Sigmoid colon (tissue), 7 donors: ENCODE results near the gene FGL2. TPM values are rescaled to one million over a fixed set of nuclear protein-coding genes. Genes with fewer than 3 reads are reported as not detected.
"Not testable (repeated sequence)": the region's sequence is repeated elsewhere in the genome, so short reads cannot be mapped to it uniquely, and the experiment has no call there.

Source experiments
- DNase-seq: peaks from one replicate; pipeline ENCODE4 v3.0.0-alpha.2; 2019
- H3K27ac ChIP-seq, 4 donors: fragments of 200-600 bp; sonication (generic); one replicate each; pipeline ENCODE4 v1.5.1; 2016 to 2019; ENCODE audit warnings: mild to moderate bottlenecking in 1 of 4
- H3K27me3 ChIP-seq, 3 donors: fragments of 200-600 bp; sonication (generic); one replicate each; pipeline ENCODE4 v1.5.1; 2019; ENCODE audit warnings: mild to moderate bottlenecking in 1 of 3
- H3K36me3 ChIP-seq, 4 donors: fragments of 200-600 bp; sonication (generic); one replicate each; pipeline ENCODE4 v1.5.1; 2016 to 2019
- H3K4me1 ChIP-seq, 4 donors: fragments of 200-600 bp; sonication (generic); one replicate each; pipeline ENCODE4 v1.5.1; 2017 to 2019
- H3K4me3 ChIP-seq, 4 donors: fragments of 200-600 bp; sonication (generic); one replicate each; pipeline ENCODE4 v1.5.1; 2017 to 2019; ENCODE audit warnings: mild to moderate bottlenecking in 2 of 4, moderate library complexity in 1 of 4
- H3K9me3 ChIP-seq, 4 donors: fragments of 200-600 bp in 3 of 4; sonication (generic) in 3 of 4; one replicate each; pipeline versions ENCODE4 v1.5.1 to v1.6.1; 2013 to 2019
- CTCF ChIP-seq, 4 experiments: fragments of 450-650 bp in 3 of 4; fragments of 200-600 bp in 1 of 4; IDR thresholded peaks; one replicate each; pipeline ENCODE4 v1.5.1; 2016 to 2019; ENCODE audit warnings: antibody characterized with exemption in 4 of 4, mild to moderate bottlenecking in 3 of 4, moderate library complexity in 2 of 4
- EP300 ChIP-seq, 4 donors: sonication (generic); formaldehyde crosslinking; IDR thresholded peaks; one replicate each; pipeline ENCODE4 v1.6.1; 2017; ENCODE audit warnings: antibody characterized with exemption in 4 of 4
- POLR2A ChIP-seq, 2 donors: fragments of 450-650 bp; IDR thresholded peaks; one replicate each; pipeline ENCODE4 v1.6.1; 2016; ENCODE audit warnings: antibody characterized with exemption in 2 of 2, mild to moderate bottlenecking in 2 of 2, moderate library complexity in 2 of 2
- POLR2AphosphoS5 ChIP-seq, 4 donors: sonication (generic); formaldehyde crosslinking; IDR thresholded peaks; one replicate each; pipeline ENCODE4 v1.6.1; 2017; ENCODE audit warnings: antibody characterized with exemption in 4 of 4
- WGBS, 2 donors: extraction: QIAGEN DNeasy Blood & Tissue Kit; methylation state at CpG; one replicate each; pipeline ENCODE4 v1.1.7; 2013; 5-methylcytosine and 5-hydroxymethylcytosine counted together
- intact Hi-C: fragments of 100-400 bp; cut with DNase I; formaldehyde crosslinking; loops from one replicate; pipeline ENCODE4 v1.15.1; 2023
- polyA plus RNA-seq, 3 donors: library from polyadenylated mRNA; stranded (reverse); fragments of 200-250 nt; gene quantifications; one replicate each; pipeline ENCODE4 v1.2.3, GENCODE V29; 2013
- total RNA-seq, 4 donors: library from RNA; depleted of rRNA; stranded (reverse); fragments of >200 nt; gene quantifications; one replicate each; pipeline ENCODE4 v1.1.0, GENCODE V29; 2016
- donor health status: healthy with polysubstance abuse.
- donor health status: Bipolar disorder and iron deficiency.
- donor health status: healthy.

The FGL2 gene
- total and polyA plus RNA-seq, 7 donors, result 15.0 to 97.4 (median 68.5) TPM

- TF ChIP-seq POLR2AphosphoS5 (IDR thresholded peaks at IDR 0.05), result no peak
- TF ChIP-seq POLR2A (IDR thresholded peaks at IDR 0.05), result no peak
- no peak for TF ChIP-seq EP300 (IDR thresholded peaks at IDR 0.05)
- no peak for TF ChIP-seq CTCF (IDR thresholded peaks at IDR 0.05)
- no peak overlapping the region for H3K27ac ChIP-seq
- peaks cover 0 to 26% (median 16%) of the 10 kb centered on the region in 4 donors for H3K4me1 ChIP-seq
- no peaks in the 10 kb centered on the region for H3K27me3 ChIP-seq
- no peaks in the 10 kb centered on the region for H3K36me3 ChIP-seq
- H3K9me3 ChIP-seq, result no peaks in the 10 kb centered on the region
- 65 to 78% methylated on average over 4 of the region's 4 CpGs for WGBS, 2 donors
- intact Hi-C loops, result no loop called here
- no peak for DNase-seq
- no peak overlapping the region for H3K4me3 ChIP-seq
Measured at GRCh38 chr7:77181015-77181595, 18.5 kb downstream of the FGL2 start.

DNA sequence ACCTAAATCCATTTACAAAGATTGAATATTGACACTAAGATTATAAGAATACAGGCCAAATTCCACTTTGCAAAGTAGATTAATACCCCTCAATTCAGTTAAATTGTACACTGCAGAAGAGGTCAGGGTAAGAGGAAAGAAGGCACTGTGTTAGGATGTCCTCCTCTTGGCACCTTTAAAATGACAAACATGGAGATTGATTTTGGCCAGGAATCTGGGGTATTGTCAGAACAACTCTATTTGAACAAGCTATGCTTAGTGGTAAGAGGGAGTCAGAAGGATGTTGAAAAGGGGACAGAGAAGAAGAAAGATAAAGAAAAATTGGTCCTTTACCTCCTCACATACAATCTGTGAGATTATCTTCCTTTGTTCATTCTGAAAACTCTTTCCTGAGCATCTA lies 21.6 kb downstream of the FGL2 start:
- H3K36me3 ChIP-seq, DNase-seq, H3K4me3 ChIP-seq, H3K9me3 ChIP-seq, H3K4me1 ChIP-seq, H3K27me3 ChIP-seq, intact Hi-C loops: not testable (repeated sequence)
- peak overlapping the region in 1 of 4 donors; percentile 53 for H3K27ac ChIP-seq

GRCh38 chr7:77177321-77177904 lies 22.2 kb downstream of the FGL2 start:
- H3K36me3 ChIP-seq, H3K27me3 ChIP-seq: not testable (repeated sequence)

GRCh38 chr7:77175274-77175800 lies 24.3 kb downstream of the FGL2 start:
- DNase-seq, H3K4me1 ChIP-seq, H3K27me3 ChIP-seq, H3K9me3 ChIP-seq, H3K36me3 ChIP-seq, intact Hi-C loops, H3K4me3 ChIP-seq: not testable (repeated sequence)
- 48 to 97% methylated on average over 1 of the region's 3 CpGs for WGBS, 2 donors
- peak overlapping the region in 1 of 4 donors; percentile 60 for H3K27ac ChIP-seq

More at GRCh38 chr7:77177321-77177904, 22.2 kb downstream of the FGL2 start:
- WGBS, 2 donors, result 79 to 82% methylated on average over 9 of the region's 9 CpGs
- intact Hi-C loops, H3K4me3 ChIP-seq, H3K4me1 ChIP-seq, DNase-seq, H3K9me3 ChIP-seq: not testable (repeated sequence)
- peak overlapping the region in 1 of 4 donors; percentile 53 for H3K27ac ChIP-seq

DNA sequence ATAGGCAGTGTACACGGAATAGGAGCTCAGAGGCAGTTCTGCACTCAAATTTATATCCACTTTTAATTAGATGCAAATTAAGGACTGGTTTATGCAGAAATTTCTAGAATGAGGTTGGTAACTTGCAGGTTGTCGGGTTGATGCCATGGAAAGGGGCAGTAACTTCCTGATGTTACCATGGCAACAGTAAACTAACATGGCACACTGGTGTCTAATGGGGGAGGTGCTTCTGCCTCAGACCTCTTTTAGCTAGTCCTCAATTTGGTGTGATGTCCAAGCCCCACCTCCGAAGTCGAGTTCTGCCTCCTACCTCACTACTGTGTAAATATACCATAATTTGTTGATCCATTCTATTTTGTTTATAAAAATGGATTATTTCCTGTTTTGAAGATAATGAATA lies 25.2 kb downstream of the FGL2 start:
- DNase-seq, H3K27ac ChIP-seq, intact Hi-C loops, H3K4me3 ChIP-seq, H3K27me3 ChIP-seq, H3K9me3 ChIP-seq, H3K36me3 ChIP-seq, H3K4me1 ChIP-seq: not testable (repeated sequence)
- 87 to 92% methylated on average over 3 of the region's 4 CpGs for WGBS, 2 donors

DNA sequence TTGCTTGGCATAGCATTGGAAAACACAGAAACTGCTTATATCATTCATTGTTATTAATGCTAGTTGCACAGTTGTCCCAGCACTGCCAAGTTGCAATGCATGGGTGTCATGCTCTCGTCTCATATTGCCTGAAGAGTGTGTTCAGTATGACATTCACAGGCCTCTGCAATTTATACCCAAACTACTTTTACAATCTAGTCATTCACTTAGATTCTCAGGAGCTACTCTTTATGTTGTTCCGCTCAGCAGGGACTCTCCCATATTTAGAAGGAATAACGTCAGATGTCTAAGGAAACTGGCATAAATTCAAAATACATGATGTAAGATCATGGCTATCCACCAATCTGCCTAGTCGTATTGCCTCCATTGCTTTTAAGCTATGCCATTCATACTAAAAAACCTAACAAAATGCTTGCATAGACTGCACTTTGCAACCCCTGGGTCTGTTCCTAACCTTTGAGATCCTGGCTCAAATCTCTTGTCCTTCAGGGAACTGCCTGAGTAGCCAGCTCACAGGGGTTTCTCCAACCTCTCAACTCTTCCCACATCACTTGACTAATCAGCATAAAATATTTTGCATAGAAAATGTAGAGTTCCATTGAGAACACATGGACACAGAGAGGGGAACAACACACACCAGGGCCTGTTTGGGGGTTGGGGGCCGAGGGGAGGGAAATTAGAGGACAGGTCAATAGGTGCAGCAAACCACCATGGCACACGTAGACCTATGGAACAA lies 27.0 kb downstream of the FGL2 start:
- H3K9me3 ChIP-seq, DNase-seq, intact Hi-C loops, H3K36me3 ChIP-seq, H3K4me3 ChIP-seq, H3K27ac ChIP-seq, H3K27me3 ChIP-seq, H3K4me1 ChIP-seq: not testable (repeated sequence)
- WGBS, 2 donors, result 89% methylated on average over 6 of the region's 6 CpGs

GRCh38 chr7:77171073-77171472 lies 28.5 kb downstream of the FGL2 start:
- DNase-seq, H3K9me3 ChIP-seq, H3K27ac ChIP-seq, H3K4me1 ChIP-seq, intact Hi-C loops, H3K4me3 ChIP-seq, H3K27me3 ChIP-seq, H3K36me3 ChIP-seq: not testable (repeated sequence)
- 81 to 85% methylated on average over 4 of the region's 4 CpGs for WGBS, 2 donors

- intact Hi-C loops, result no loop called here
- TF ChIP-seq CTCF (IDR thresholded peaks at IDR 0.05) (no peak), POLR2AphosphoS5 (IDR thresholded peaks at IDR 0.05) (no peak), POLR2A (IDR thresholded peaks at IDR 0.05) (no peak), EP300 (IDR thresholded peaks at IDR 0.05) (no peak)
- 34 to 44% methylated on average over 1 of the region's 1 CpG for WGBS, 2 donors
- no peak for DNase-seq
- H3K36me3 ChIP-seq, result no peaks in the 10 kb centered on the region
- H3K27ac ChIP-seq, result peak overlapping the region in 2 of 4 donors; percentile 20 to 34
- no peaks in the 10 kb centered on the region for H3K27me3 ChIP-seq
- no peak overlapping the region for H3K4me3 ChIP-seq
- H3K4me1 ChIP-seq, result peaks cover 0 to 10% (median 6%) of the 10 kb centered on the region in 4 donors
- H3K9me3 ChIP-seq, result no peaks in the 10 kb centered on the region
Measured at GRCh38 chr7:77157446-77157845, 42.2 kb downstream of the FGL2 start.

DNA sequence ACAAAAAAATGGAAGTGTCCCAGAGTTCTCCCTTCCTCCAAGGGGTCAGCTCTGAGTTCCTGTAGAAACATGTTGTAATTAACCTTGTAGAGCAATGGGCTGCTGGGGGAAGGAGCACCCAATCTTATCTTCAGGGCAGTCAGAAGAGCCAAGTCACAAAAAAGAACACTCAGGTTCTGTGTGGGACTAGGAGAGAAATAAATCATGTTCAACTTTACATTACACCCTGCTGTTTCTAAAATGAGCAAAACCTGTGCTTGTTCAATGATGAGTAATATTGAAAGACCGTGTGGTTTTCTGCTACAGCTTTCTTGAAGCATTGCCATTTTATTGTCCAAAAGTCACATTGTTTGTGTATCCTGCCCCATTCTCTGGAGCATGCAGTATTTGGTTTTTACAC lies 42.6 kb downstream of the FGL2 start:
- Histone ChIP-seq H3K4me1 (peaks cover 0 to 10% (median 6%) of the 10 kb centered on the region in 4 donors), H3K27ac (peak overlapping the region in 1 of 4 donors; percentile 34)
- H3K4me3 ChIP-seq, H3K9me3 ChIP-seq, H3K36me3 ChIP-seq, H3K27me3 ChIP-seq, DNase-seq, intact Hi-C loops: not testable (repeated sequence)
- no CpG with 5 or more reads among the region's 1 CpG for WGBS, 2 donors
